HepG2 (cell line): ENCODE data around the gene ZNF91. TPM values are rescaled to one million over a fixed set of nuclear protein-coding genes. Genes with fewer than 3 reads are reported as not detected.

Experiments used
- ATAC-seq: fragments of 200-7000 bp; cut with Tn5 transposase; 3 replicates; pipeline ENCODE4 v1.9.1; 2020; ENCODE audit warnings: mild to moderate bottlenecking, moderate library complexity
- BruUV-seq: library from RNA; stranded (reverse); fragments of 400-500 nt; replicated peaks from 2 replicates; lab custom pipeline; 2021; lab: Mats Ljungman, UMichigan
- CTCF ChIA-PET: fragments of 300-600 bp; formaldehyde crosslinking; extraction: SDS; loops from one replicate; lab custom pipeline; 2021; ENCODE audit warnings: low total read pairs, inconsistent platforms, low intra/inter-chr PET ratio; lab: Yijun Ruan, JAX
- POLR2A ChIA-PET: fragments of 350-600 bp; sonication (Branson Sonifier 250); formaldehyde crosslinking; loops from one replicate; lab custom pipeline; 2020; ENCODE audit warnings: antibody characterized with exemption, inconsistent platforms; lab: Yijun Ruan, JAX
- DNase-seq: peaks from one replicate; pipeline ENCODE4 v3.0.0-alpha.2; 2015; ENCODE audit warnings: low spot score
- FAIRE-seq: peaks from 3 replicates; lab custom pipeline; 2011; peaks lifted over from hg19 to GRCh38; lab: Jason Lieb, UNC
- H2AFZ ChIP-seq: one replicate; pipeline ENCODE4 v1.6.1; 2011; ENCODE audit warnings: low read length, inconsistent platforms
- H3K27ac ChIP-seq: fragments of 300-600 bp; 3 replicates; pipeline ENCODE4 v1.8.0; 2011; ENCODE audit warnings: mixed run types, mild to moderate bottlenecking, mixed read lengths, low read length, inconsistent platforms; ENCODE audit not compliant: insufficient read depth; ENCODE audit errors: extremely low read length
- H3K27me3 ChIP-seq, 2 experiments: fragments of 200-600 bp in 1 of 2; 2 replicates in 1 of 2; 3 replicates in 1 of 2; pipeline versions ENCODE4 v1.6.0 to v1.8.0; 2011; ENCODE audit warnings: low read length in 2 of 2, mild to moderate bottlenecking in 2 of 2, moderate library complexity in 2 of 2, inconsistent platforms in 1 of 2; ENCODE audit not compliant: insufficient read depth in 2 of 2, control insufficient read depth in 1 of 2
- H3K36me3 ChIP-seq, 2 experiments: fragments of 200-600 bp in 1 of 2; replicated peaks in 1 of 2; 2 replicates in 1 of 2; 3 replicates in 1 of 2; pipeline versions ENCODE4 v1.5.1 to v1.8.0; 2011; ENCODE audit warnings: low read length in 2 of 2, inconsistent platforms in 1 of 2; ENCODE audit not compliant: insufficient read depth in 2 of 2, control insufficient read depth in 1 of 2
- H3K4me1 ChIP-seq: 2 replicates; pipeline ENCODE4 v1.5.1; 2012; ENCODE audit warnings: low read length, inconsistent platforms; ENCODE audit not compliant: insufficient read depth
- H3K4me2 ChIP-seq: 2 replicates; pipeline ENCODE4 v1.6.0; 2011; ENCODE audit warnings: low read depth, low read length, inconsistent platforms
- H3K4me3 ChIP-seq, 3 experiments: fragments of 200-600 bp in 1 of 3; sonication (generic), shearing (Covaris generic) in 1 of 3; replicated peaks in 1 of 3; 2 replicates each; pipeline ENCODE4 v1.5.1; 2011 to 2016; ENCODE audit warnings: low read length in 3 of 3, inconsistent platforms in 2 of 3, low read depth in 2 of 3, mild to moderate bottlenecking in 2 of 3, control low read depth in 1 of 3, mixed read lengths in 1 of 3; ENCODE audit not compliant: insufficient read depth in 1 of 3
- H3K79me2 ChIP-seq: one replicate; pipeline ENCODE4 v1.6.1; 2011; ENCODE audit warnings: low read length, inconsistent platforms; ENCODE audit not compliant: insufficient read depth
- H3K9ac ChIP-seq: 2 replicates; pipeline ENCODE4 v1.6.0; 2011; ENCODE audit warnings: mild to moderate bottlenecking, low read depth, low read length, inconsistent platforms; ENCODE audit not compliant: insufficient read depth
- H3K9me3 ChIP-seq: 2 replicates; pipeline ENCODE4 v1.5.1; 2012; ENCODE audit warnings: mild to moderate bottlenecking, low read length
- H4K20me1 ChIP-seq: 2 replicates; pipeline ENCODE4 v1.6.0; 2011; ENCODE audit warnings: inconsistent platforms, mild to moderate bottlenecking, low read length, moderate library complexity; ENCODE audit not compliant: insufficient read depth
- CBX5 ChIP-seq: sonication (generic); formaldehyde crosslinking; IDR thresholded peaks from 2 replicates; pipeline ENCODE4 v1.4.0; 2020; ENCODE audit warnings: missing genetic modification reagents, borderline replicate concordance
- DNMT3B ChIP-seq: conservative IDR thresholded peaks from 2 replicates; pipeline ENCODE4 v1.6.1; 2016; ENCODE audit warnings: missing biosample characterization, control low read depth
- MXD3 ChIP-seq: IDR thresholded peaks from 2 replicates; pipeline ENCODE4 v1.6.1; 2016; ENCODE audit warnings: mild to moderate bottlenecking, missing biosample characterization, missing genetic modification reagents
- NBN ChIP-seq: fragments of 450-650 bp; conservative IDR thresholded peaks from 2 replicates; pipeline ENCODE4 v1.6.1; 2017
- PHF8 ChIP-seq: sonication (generic); formaldehyde crosslinking; IDR thresholded peaks from 2 replicates; pipeline ENCODE4 v1.5.0; 2020; ENCODE audit warnings: missing genetic modification reagents
- SALL1 ChIP-seq: sonication (generic); formaldehyde crosslinking; IDR thresholded peaks from 2 replicates; pipeline ENCODE4 v1.8.0; 2022; ENCODE audit warnings: mild to moderate bottlenecking, missing genetic modification reagents
- SMARCE1 ChIP-seq: fragments of 450-650 bp; IDR thresholded peaks from 2 replicates; pipeline ENCODE4 v1.6.1; 2017; ENCODE audit warnings: borderline replicate concordance
- SMC3 ChIP-seq: IDR thresholded peaks from 2 replicates; pipeline ENCODE4 v1.6.1; 2011; ENCODE audit warnings: low read length, improper control_type of control experiment
- ZFP37 ChIP-seq: sonication (generic); formaldehyde crosslinking; IDR thresholded peaks from 2 replicates; pipeline ENCODE4 v1.4.0; 2020; ENCODE audit warnings: missing genetic modification reagents, borderline replicate concordance
- ZKSCAN8 ChIP-seq: IDR thresholded peaks from 2 replicates; pipeline ENCODE4 v1.6.1; 2016; ENCODE audit warnings: borderline replicate concordance, missing genetic modification reagents, missing compliant biosample characterization
- WGBS: methylation state at CpG from one replicate; pipeline ENCODE4 v1.1.6; 2017; ENCODE audit warnings: low lambda C conversion rate; 5-methylcytosine and 5-hydroxymethylcytosine counted together
- in situ Hi-C: cut with HindIII; loops from 2 replicates; pipeline ENCODE4 v1.10.0; 2017; ENCODE audit warnings: low pct_unique_long_range_greater_than_20kb; ENCODE audit not compliant: extremely low pct_ligation_motif_present
- intact Hi-C: fragments of 100-400 bp; cut with micrococcal nuclease; formaldehyde crosslinking; loops from one replicate; pipeline ENCODE4 v1.10.0; 2022; ENCODE audit not compliant: unreplicated experiment
- polyA plus RNA-seq, 8 experiments: library from polyadenylated mRNA; depleted of rRNA in 3 of 8; stranded (reverse) in 7 of 8; unstranded in 1 of 8; fragments of >200 nt; fragmentation: Illumina TruSeq in 4 of 8; extraction: Trizol in 4 of 8; gene quantifications; 2 replicates each; pipeline versions ENCODE4 v1.2.1 to v1.2.3, GENCODE V29; 2011 to 2016; ENCODE audit warnings: low read depth in 4 of 8, missing spikeins in 1 of 8, mixed read lengths in 1 of 8; ENCODE audit not compliant: insufficient read depth in 1 of 8
- total RNA-seq, 5 experiments: library from RNA; depleted of rRNA; stranded (reverse); fragments of >200 nt; fragmentation: Illumina TruSeq; extraction: Trizol; gene quantifications; 2 replicates each; pipeline ENCODE4 v1.2.3, GENCODE V29; 2016; ENCODE audit warnings: low read depth in 1 of 5
- TF ChIP-seq, protein P1 (sequence below): sonication (generic); formaldehyde crosslinking; IDR thresholded peaks from 2 replicates; pipeline ENCODE4 v1.5.0; 2020; ENCODE audit warnings: mild to moderate bottlenecking, missing genetic modification reagents, borderline replicate concordance
- TF ChIP-seq, protein P2 (sequence below): sonication (generic); formaldehyde crosslinking; IDR thresholded peaks from 2 replicates; pipeline ENCODE4 v1.5.0; 2020; ENCODE audit warnings: mild to moderate bottlenecking, missing genetic modification reagents, moderate library complexity

The ZNF91 gene
- total and polyA plus RNA-seq, 2 of the 13 experiments (the other 11 are each of a cell fraction or from before 2014, with no cell fraction given): 19.4 to 21.5 TPM

DNA sequence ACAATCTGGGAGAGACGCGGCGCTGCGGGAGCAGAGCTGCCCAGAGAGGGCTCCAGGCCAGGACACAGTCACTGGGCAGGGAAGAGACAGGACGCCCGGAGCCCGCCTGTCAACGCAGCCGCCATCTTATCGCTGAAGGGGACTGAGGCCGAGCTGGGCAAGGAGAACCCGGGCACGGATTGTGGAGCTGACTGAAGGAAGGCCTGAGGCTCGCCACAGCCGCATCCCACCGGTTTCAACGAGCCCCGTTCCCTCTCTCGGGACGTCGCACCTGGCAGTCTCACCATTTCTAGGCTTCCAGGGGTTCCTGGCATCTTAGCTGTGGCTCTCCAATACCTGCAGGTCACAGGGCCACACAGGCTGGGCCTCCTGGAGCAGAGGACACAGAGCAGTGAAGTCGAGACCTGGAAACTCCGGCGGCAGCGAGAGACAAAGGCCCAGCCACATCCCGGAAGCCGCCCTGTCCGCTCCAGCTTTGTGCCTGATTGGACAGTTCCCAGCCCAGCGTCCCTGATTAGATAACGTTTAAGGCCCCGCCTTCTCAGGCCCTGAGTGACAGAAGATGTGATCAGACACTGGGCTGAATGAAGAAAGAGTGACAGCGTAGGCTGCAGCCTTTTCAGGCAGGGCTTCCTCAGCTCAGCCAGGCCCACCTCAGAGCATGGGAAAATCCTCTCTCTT is at the start of gene ZNF91 (continued):
- TF ChIP-seq ZKSCAN8 (no peak), MXD3 (CRISPR knock-in tag) (peak; percentile 81; the same call in 1 of the 2 replicates), DNMT3B (CRISPR knock-in tag) (no peak), SMARCE1 (no peak), CBX5 (CRISPR knock-in tag) (peak; percentile 91), PHF8 (CRISPR knock-in tag) (peak; percentile 95)
- TF ChIP-seq, protein P1, sequence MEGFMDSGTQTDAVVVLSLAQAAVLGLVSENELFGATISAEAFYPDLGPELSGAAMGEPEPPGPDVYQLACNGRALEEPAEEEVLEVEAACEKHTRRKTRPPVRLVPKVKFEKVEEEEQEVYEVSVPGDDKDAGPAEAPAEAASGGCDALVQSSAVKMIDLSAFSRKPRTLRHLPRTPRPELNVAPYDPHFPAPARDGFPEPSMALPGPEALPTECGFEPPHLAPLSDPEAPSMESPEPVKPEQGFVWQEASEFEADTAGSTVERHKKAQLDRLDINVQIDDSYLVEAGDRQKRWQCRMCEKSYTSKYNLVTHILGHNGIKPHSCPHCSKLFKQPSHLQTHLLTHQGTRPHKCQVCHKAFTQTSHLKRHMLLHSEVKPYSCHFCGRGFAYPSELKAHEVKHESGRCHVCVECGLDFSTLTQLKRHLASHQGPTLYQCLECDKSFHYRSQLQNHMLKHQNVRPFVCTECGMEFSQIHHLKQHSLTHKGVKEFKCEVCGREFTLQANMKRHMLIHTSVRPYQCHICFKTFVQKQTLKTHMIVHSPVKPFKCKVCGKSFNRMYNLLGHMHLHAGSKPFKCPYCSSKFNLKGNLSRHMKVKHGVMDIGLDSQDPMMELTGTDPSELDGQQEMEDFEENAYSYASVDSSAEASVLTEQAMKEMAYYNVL (CRISPR knock-in tag): no peak

GRCh38 chr19:23440791-23441190 is 45.5 kb upstream of the ZNF91 start:
- Histone ChIP-seq H3K27me3 (no peaks in the 10 kb centered on the region), H3K4me1 (no peaks in the 10 kb centered on the region), H3K9me3 (peaks cover 88% of the 10 kb centered on the region), H3K79me2 (no peaks in the 10 kb centered on the region), H2AFZ (no peak overlapping the region), H4K20me1 (no peaks in the 10 kb centered on the region), H3K36me3 (no peaks in the 10 kb centered on the region), H3K4me2 (no peak overlapping the region), H3K9ac (no peak overlapping the region), H3K4me3 (no peak overlapping the region)
- ATAC-seq (no peak), DNase-seq (no peak)
- intact Hi-C loops: no loop called here
- BruUV-seq: no TSS peak
- POLR2A ChIA-PET: no interaction called here
- TF ChIP-seq NBN: no peak
- no peak for TF ChIP-seq SALL1 (CRISPR knock-in tag)
- TF ChIP-seq ZFP37 (CRISPR knock-in tag): no peak
- TF ChIP-seq SMC3: peak; percentile 7; the same call in 1 of the 2 replicates
- TF ChIP-seq, protein P2, sequence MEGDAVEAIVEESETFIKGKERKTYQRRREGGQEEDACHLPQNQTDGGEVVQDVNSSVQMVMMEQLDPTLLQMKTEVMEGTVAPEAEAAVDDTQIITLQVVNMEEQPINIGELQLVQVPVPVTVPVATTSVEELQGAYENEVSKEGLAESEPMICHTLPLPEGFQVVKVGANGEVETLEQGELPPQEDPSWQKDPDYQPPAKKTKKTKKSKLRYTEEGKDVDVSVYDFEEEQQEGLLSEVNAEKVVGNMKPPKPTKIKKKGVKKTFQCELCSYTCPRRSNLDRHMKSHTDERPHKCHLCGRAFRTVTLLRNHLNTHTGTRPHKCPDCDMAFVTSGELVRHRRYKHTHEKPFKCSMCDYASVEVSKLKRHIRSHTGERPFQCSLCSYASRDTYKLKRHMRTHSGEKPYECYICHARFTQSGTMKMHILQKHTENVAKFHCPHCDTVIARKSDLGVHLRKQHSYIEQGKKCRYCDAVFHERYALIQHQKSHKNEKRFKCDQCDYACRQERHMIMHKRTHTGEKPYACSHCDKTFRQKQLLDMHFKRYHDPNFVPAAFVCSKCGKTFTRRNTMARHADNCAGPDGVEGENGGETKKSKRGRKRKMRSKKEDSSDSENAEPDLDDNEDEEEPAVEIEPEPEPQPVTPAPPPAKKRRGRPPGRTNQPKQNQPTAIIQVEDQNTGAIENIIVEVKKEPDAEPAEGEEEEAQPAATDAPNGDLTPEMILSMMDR (CRISPR knock-in tag): peak; percentile 20; the same call in 1 of the 2 replicates
- TF ChIP-seq, all 625 proteins: peak for 2
- WGBS: 54% methylated on average over 9 of the region's 9 CpGs
- in situ Hi-C loops: no loop called here
- CTCF ChIA-PET: no interaction called here
- no peak for FAIRE-seq
- no peak overlapping the region for H3K27ac ChIP-seq
